ENCODE data around the gene COIL.
"Not testable (repeated sequence)": the region's sequence is repeated elsewhere in the genome, so short reads cannot be mapped to it uniquely, and the experiment has no call there.

Gene COIL

DNA sequence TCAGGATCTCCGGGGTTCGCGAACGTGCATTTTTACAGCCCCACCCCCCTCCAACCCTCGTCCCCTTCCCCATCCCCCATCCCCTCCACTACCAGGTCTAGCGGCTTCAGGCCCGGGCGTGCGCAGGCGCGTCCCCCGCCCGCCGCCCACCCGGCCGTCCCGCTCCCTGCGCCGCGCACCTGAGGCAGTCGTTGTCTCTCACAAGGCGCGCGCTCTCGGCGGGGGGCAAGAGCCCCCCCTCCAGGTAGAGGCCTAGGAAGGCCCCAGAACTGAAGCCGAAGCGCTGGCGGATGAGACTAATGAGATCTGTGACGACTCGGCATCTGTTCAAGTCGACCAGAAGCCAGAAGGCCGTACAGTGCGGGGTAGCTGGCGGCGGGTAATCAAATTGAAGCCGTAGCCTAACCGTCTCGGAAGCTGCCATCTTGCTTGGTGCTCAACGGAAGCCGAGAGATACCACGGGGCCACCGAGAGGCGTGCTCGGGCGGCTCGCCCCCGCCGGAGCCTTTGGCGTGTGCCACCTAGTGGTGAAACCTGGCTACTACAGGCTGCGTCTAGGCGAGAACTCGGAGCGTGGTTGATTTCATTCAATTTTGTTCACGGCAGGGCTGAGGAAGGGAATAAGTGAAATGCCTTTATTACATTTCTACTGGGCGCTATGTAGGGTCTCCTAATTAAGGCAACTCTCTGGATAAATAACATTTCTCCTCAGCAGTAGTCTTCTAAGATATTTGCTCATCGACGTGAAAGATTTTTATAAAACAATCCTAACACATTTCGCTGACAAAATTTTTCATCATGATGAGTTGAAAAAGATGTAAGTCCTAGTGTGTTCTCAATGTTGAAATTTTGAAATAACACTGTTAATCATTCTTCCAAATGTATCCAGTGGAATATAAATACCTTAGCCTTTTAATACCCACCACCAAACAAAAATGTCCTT, at the start of gene COIL:
COIL (minus strand) TSS at position 455 of the 943 bp plus-strand sequence; CDS start at position 424, 31 bp downstream.
- peak; percentile 70 for DNase-seq

DNA sequence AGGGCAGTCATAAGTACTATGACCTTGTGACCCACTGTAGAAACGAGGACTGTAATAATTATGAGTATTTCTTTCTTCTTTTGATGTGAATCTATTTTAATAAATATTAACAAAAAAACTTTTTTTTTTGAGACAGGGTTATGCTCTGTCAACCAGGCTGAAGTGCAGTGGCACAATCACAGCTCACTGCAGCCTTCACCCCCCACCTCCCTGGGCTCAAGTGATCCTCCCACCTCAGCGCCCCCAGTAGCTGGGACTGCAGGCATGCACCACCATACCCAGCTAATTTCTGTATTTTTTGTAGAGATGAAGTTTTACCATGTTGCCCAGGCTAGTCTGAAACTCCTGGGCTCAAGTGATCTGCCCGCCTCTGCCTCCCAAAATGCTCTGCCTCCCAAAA, 49.6 kb upstream of the COIL start:
- no peak for DNase-seq

- peak; percentile 2 for DNase-seq
These were observed 49.0 kb upstream of the COIL start for GRCh38 chr17:57009737-57010445.

GRCh38 chr17:57008958-57009357, 48.1 kb upstream of the COIL start:
- no peak for DNase-seq

GRCh38 chr17:57006040-57006439, 45.2 kb upstream of the COIL start:
- no peak for DNase-seq

DNA sequence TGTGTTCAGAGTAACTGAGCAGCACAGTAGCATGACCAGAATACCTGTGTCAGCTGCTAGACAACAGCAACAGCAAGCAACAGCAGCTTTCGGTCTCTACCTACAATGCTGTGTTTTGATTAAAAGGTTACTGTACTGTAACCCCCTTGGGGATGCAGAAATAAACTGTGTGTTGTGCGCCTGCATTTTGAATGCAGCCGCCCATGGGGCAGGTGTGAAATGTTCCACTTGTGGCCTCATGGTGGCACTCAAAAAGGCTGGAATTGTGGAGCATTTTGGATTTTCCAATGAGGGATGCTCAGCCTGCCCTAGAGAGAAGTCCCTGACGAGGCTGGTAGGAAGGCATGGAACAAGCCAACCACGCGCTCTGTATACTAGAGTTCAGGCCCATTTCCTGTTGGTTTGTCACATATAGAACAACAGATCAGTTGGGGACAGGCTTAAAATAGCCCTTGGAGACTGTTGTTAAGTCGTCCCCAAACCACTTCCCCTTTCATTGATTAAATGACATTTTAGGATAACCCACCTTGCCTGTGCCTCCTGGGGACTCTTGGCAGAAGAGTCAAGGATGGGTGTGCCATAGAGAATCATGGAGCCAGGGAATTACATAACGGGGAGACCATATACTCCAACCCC, 44.2 kb upstream of the COIL start:
- no peak for DNase-seq

- DNase-seq, result no peak
These were observed 42.1 kb upstream of the COIL start for GRCh38 chr17:57002904-57003303.

DNA sequence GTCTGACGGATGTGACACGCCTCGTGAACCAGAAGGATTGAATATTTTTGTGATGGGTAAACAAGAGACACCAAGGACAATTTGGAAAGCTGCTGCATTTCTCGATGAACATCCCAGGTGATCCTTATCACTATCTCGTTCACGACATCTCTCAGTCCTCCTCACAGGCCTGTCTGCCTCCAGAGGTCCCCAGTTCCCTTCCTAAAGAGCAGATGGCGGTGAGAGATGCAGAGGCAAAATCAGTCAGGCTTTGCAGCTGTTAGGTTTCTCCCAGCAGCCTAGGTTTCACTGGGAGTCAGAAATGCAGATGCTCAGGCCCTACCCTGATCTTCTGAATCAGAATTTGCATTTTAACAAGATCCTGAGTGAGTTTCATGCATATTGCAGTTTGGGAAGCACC, 40.7 kb upstream of the COIL start:
- DNase-seq, result no peak

DNA sequence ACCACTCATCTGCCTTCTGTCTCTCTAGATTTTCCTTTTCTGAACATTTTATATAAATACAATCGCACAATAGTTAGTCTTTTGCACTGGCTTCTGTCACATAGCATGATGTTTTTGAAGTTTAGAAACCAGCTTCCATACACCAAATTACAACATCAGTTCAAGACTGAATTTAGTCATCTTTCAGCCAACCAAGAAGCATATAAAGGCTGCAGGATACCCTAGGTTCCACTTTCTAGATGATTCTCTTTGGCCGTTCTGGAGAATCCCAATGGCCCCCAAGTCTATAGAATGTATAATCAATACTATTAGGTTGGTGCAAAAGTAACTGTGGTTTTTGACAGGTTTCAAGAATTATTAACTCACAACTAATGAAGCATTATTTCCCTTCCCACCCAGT, 36.5 kb upstream of the COIL start:
- no peak for DNase-seq

DNA sequence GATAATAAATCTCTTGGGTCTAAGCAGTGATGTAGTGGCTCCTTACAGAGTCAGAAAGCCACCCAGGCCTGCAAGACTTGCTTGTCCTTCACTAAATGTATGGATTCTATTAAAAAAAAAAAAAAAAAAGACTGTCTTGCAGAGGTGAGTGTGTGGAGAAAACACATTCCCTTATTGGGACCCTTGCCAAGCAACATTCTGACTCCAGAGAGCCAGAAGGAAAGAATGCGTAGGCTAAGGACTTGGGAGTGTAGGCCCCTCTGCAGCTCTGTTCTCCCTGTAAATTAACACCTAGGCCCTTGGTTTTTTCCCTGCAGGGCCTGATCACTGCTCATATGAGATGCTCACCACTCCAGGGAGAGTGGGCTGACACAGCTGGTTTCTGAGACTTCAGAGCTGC, 34.9 kb upstream of the COIL start:
- no peak for DNase-seq

- no peak for DNase-seq
These were observed 33.4 kb upstream of the COIL start for GRCh38 chr17:56994009-56994792.

DNA sequence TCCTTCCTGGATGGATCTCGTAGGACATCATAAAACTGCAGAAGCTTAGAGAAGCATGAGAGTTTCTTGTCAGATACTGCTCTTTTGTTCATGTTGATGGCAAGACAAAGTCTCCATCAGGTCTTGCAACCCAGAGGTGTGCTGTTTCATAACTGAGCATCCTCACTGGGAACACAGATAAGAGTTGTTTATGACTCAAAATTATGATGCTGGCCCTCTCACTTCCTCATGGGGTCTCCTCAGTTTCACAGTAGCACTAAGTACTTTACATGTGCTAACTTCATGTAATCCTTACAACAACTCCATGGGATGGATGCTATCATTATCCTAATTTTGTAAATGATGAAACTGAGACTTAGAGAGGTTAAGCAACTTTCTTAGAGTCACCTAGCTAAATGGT, 31.5 kb upstream of the COIL start:
- no peak for DNase-seq

DNA sequence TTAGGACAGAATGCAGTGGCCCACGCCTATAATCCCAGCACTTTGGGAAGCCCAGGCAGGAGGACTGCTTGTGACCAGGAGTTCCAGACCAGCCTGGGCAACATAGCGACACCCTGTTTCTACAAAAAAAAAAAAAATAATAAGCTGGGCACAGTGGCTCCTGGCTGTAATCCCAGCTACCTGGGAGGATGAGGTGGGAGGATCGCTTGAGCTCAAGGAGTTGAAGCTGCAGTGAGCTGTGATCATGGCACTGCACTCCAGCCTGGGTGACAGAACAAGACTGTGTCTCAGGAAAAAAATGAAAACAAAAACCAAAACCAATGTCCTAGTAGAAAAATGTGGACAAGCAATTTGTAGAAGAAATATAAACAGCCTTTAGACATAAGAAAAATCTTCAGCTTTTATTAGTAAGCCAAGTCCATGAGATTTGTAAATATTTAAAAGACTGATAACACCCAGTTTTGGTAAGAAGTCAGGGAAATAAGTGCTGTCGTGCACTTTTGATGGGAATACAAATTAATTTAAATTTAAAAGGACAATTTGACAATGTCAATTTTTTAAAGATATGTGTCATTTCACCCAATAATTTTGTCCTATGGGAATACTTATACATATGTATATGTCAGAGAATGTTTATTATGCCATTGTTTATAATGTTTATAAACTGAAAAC, 28.2 kb upstream of the COIL start:
- no peak for DNase-seq

GRCh38 chr17:56987283-56987834, 26.5 kb upstream of the COIL start:
- no peak for DNase-seq

GRCh38 chr17:56985371-56986162, 24.7 kb upstream of the COIL start:
- DNase-seq, result no peak

DNA sequence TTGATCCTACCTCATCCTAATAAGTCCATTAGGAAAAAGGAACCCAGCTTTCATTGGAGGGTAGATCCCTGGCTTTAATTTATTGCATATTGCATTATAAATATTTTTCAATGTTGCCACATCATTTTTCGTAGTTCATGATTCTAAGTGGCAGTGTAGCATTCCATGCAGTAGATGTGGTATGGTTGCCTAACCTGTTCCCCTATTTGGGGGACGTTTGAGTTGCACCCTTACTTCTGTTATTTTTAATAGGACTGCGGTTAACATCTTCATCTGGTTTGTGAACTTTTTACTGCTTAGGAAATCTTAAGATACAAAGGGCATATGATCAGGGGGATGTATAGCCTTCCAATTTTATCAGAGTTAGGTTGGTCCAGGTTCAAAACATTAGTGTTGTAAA, 22.5 kb upstream of the COIL start:
- no peak for DNase-seq

GRCh38 chr17:56982312-56982711, 21.5 kb upstream of the COIL start:
- DNase-seq, result no peak

- DNase-seq, result not testable (repeated sequence)
These were observed 19.7 kb upstream of the COIL start for GRCh38 chr17:56980526-56980925.

GRCh38 chr17:56979091-56979480, 18.2 kb upstream of the COIL start:
- DNase-seq, result no peak

DNA sequence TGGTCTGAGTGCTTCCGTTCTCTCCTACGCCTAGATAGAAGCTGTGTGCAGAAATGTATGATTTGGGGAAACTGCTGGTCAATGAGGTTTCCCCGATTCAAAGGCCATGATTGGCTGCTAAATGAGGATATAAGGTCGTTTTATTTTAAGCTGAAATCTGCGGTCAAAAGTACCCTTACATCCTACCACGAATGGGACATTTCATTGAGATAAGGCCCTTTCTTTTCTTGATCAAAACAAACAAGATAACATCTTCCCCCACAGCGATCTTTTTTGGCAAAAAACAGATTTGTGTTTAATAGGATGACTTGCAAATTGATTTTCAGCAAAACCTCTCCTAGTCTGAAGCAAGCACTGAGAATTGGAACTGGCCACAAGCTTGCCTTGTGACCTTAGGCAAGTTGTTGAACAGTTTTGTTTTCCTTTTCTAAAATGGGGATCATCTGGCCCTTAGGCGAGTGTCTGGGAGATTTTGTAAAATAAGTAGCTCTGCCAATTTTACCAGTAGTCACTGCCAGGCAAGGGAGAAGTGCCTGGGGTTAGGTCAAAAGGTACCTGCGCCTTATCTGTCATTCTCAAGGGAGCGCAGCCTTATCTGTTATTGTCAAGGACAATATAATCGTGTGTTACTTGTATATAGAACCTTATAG, 17.7 kb upstream of the COIL start:
- DNase-seq, result no peak
